GM19468 (cell line): ENCODE data around the gene TMCC1.
"Not testable (repeated sequence)": the region's sequence is repeated elsewhere in the genome, so short reads cannot be mapped to it uniquely, and the experiment has no call there.

Experiments used
- ATAC-seq: cut with Tn5 transposase; IDR thresholded peaks from one replicate; pipeline ENCODE4 v1.9.1; 2021; ENCODE audit warnings: mild to moderate bottlenecking, moderate library complexity, moderate number of reproducible peaks; ENCODE audit not compliant: unreplicated experiment; ENCODE audit errors: extremely low read depth

TMCC1 gene

GRCh38 chr3:129837065-129837642, 56.4 kb downstream of the TMCC1 start:
- ATAC-seq = no peak

- no peak for ATAC-seq
Observed at GRCh38 chr3:129836381-129837064, 57.0 kb downstream of the TMCC1 start.

GRCh38 chr3:129835198-129835597, 58.3 kb downstream of the TMCC1 start:
- no peak for ATAC-seq

- ATAC-seq = no peak
Observed at GRCh38 chr3:129834580-129834979, 58.9 kb downstream of the TMCC1 start.

DNA sequence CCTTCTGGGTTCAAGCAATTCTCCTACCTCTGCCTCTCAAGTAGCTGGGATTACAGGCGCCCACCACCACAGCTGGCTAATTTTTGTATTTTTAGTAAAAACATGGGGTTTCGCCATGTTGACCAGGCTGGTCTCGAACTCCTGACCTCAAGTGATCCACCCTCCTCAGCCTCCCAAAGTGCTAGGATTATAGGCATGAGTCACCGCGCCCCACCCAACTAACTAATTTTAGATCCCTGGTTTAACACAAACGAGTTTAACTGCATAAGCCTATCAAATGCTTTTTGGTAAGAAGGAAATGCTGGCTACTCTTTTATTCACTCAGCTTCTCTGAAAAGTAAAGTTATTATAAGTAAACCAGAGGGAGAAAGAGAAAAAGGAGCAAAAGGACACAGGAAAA, 61.6 kb downstream of the TMCC1 start:
- ATAC-seq = not testable (repeated sequence)

- no peak for ATAC-seq
Observed at GRCh38 chr3:129831503-129831902, 62.0 kb downstream of the TMCC1 start.

GRCh38 chr3:129829640-129830039, 63.9 kb downstream of the TMCC1 start:
- no peak for ATAC-seq

GRCh38 chr3:129827765-129828164, 65.7 kb downstream of the TMCC1 start:
- peak; percentile 48 for ATAC-seq

DNA sequence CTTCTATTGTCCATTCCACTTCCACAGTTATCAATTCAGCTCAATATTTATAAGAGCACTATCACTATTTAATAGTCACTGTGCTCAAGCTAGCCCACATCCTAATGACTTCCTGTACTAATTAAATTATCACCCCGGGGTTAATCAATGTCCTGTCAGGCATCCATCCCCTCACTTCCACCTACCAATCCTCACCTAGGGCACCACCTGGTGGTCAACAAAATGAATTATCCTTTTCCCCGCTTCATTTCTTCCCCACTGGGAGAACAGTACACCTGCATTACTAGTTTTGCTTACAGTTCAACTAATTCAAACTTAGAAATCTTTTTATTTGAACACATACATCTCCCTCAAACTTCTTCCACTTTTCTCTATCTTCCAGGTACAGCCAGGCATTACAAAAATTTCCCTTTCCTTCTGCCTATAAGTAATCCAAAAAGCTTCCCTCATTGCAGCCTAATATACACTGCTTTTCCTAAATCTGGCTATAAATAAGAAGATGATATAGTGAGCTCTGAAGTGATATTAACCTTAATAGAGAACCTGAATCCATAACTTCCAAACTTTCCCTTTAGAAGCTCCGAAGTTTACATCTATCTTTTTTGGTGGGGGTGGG, 68.5 kb downstream of the TMCC1 start:
- no peak for ATAC-seq

DNA sequence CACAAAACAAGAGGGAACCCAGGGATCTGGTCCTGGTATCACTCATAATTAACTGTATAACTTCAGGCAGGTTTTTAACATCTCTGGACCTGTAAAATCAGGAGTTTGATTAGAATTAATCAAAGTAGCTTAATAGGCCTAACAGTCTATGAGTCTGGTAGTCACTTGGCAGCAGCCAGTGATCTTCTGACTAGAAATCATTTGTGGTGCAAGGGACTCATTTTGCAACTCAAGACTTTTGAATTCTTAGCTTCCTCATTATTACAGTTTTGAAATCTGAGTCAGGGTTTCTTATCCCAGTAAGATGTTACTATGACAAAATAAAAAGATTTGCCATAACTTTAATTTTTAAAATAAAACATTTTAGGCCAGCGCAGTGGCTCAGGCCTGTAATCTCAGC, 70.8 kb downstream of the TMCC1 start:
- no peak for ATAC-seq

- no peak for ATAC-seq
Observed at GRCh38 chr3:129822241-129822640, 71.3 kb downstream of the TMCC1 start.

DNA sequence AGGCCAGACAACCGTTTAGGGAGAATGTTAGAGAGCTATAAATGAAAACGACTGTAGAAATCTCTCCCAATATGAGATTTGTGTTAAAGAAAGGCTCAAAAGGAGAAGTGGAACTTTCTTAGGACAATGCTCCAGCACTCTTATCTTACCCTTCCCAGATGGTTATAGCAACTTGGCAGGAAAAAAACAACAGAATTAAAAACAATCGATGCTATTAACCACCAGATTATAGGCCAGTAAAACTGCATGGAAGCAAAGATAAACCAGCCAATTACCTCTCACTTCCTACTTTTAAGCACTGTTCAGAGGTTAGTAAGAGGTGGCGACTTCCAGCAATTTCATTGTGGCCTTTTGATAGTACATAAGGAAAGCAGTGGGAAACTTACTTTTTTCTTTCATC, 72.9 kb downstream of the TMCC1 start:
- no peak for ATAC-seq

DNA sequence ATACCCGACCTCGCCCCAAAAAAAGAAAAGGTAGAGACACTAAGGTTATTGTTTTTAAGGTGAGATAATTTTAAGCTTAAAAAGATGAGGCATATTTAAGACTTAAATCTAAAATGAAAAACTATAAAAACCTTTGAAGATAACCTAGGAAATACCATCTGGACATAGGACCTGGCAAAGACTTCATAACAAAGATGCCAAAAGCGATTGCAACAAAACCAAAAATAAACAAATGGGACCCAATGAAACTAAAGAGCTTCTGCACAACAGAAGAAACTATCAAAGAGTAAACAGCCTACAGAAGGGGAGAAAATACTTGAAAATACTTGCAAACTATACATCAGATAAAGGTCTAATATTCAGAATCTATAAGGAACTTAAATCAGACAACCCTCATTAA, 80.9 kb downstream of the TMCC1 start:
- no peak for ATAC-seq

DNA sequence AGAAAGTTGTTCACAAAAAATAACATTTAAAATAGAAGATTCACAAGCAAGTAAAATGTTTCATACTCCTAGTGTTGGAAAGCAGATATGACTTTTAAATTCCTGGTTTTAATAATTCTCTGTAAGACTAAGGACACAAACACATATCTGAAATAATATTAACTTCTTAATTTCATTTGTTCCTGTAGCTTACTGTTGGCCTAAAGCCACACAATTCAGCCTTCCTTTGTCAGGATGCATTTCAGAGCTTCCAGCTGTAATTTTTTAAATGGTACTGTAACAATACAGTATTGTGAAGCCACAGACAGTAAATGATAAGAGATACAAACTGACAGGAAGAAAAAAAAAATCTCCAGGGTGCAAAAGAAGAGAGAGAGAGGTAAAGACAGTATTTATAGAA, 84.2 kb downstream of the TMCC1 start:
- ATAC-seq = no peak

GRCh38 chr3:129796146-129796545, 97.4 kb downstream of the TMCC1 start:
- ATAC-seq = no peak

GRCh38 chr3:129795186-129796010, 98.1 kb downstream of the TMCC1 start:
- ATAC-seq = no peak

- ATAC-seq = peak; percentile 16
Observed at GRCh38 chr3:129794311-129795185, 99.0 kb downstream of the TMCC1 start.

DNA sequence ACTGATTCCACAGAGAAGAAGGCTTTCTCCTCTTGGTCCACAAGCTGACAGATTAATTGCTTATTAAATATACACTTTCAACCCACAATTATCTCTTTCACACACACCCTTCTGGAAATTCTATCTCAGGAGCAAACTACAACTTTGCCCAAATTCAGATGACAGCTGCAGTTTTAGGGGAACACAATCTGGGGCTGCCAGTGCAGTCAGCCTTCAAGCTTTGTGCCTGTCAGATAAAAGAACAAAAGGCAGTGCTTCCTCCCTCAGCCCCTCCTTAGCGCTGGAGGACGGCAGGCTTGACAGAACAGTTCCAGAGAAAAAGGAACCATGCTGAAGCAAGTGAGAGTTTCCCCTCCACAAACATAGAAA, 99.6 kb downstream of the TMCC1 start:
- ATAC-seq = no peak

GRCh38 chr3:129793319-129793718, 100.2 kb downstream of the TMCC1 start:
- ATAC-seq = no peak

- ATAC-seq = no peak
Observed at GRCh38 chr3:129783470-129783869, 110.0 kb downstream of the TMCC1 start.
